GM12864 (cell line): ENCODE results near the gene CARS2.

Source experiments
- DNase-seq: peaks from one replicate; pipeline ENCODE4 v3.0.0-alpha.2; 2011; ENCODE audit warnings: low read depth
- H3K4me3 ChIP-seq: 2 replicates; pipeline ENCODE4 v1.5.1; 2011; ENCODE audit warnings: mild to moderate bottlenecking, low read depth, low read length, control low read depth
- CTCF ChIP-seq: IDR thresholded peaks from 2 replicates; pipeline ENCODE4 v1.5.1; 2011; ENCODE audit warnings: low read depth, mild to moderate bottlenecking, moderate library complexity, low read length, control low read depth, inconsistent platforms; ENCODE audit errors: missing control alignments

CARS2 gene

DNA sequence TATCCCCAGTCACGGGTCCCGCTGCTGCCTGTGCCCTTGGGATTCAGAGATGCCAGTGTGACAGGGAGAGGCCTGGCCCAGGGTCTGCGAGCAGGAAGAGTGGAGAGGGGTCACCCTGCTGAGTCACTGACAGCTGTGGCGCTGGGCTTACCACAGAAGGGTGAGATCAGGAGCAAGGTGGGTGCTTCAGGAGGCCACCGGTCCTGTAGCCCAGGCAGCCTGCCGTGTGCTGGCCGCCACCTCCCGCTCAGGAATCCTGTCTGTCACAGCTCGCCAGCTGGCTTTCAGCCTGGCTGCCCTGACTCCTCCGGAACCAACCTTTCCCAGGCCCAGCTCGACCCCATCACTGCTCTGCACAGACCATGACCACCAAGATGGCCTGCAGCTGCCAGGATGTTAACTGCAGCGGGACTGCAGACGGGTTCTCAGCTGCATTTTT is 65.3 kb downstream of the CARS2 start:
- H3K4me3 ChIP-seq: no peak overlapping the region
- no peak for DNase-seq
- TF ChIP-seq CTCF: no peak

DNA sequence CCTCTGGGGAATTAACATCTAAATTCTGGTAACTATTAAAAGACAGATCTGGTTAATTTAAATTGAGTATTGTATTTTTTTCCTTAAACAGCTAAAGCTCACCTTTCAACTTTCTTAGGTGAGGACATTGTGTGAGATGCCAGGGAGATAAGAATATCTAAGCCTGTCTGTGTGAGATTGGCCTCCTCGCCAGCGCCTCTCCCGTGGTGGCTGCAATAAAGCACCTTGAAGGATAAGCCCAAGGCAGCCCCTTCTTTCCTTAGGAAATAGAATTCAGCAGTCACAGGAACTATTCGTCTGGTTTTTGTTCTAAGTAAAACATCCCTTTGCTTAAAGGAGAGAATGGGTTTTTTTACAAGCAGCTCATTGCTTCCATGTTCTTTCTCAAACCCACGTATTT is 66.0 kb downstream of the CARS2 start:
- DNase-seq: no peak
- H3K4me3 ChIP-seq: no peak overlapping the region

DNA sequence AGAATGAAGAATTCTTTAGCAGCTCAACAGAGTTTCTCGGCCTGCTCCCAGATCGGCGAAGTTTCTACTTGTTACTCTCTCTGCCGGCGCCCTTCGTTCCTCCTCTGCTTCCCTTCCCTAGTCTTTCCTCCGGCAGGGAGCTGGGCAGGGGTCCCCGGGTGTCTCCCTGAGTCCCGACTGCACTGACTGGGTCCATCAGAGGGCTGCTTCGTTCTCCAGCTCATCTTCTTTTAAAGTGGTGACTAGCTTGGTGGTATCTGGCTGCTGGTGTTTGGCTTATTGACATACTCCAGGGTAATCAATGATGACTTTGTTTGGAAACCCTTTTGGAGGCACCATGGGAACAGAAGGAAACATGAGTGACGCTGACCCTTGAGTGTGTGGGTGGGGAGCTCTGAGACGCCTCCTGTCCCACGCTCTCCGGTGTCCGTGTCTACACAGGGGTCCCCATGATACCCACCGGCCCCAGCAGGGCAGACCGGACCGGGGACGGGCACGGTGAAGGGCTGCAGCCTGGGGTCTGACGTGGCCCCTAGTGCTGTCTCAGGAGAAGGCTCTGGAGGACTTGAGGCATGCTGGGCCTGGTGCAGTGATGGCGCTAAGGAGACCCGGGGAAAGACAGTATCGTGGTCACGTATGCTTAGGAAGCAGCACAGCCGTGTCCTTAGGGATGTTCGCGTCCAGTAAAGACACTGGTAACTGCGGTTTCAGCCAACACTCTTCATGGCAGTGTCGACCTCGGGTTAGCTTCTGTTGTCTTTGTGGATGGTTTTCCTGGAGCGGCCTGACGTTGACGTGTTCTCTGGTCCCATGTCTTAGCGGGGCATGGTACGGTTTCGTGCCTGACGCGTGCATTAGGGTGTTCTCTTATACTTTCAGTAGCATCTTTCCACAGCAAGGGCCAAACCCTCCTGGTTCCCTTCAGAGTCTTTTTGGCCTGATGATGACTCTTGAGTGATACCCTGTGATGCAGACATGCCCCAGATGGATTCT is 66.8 kb downstream of the CARS2 start:
- DNase-seq: no peak
- no peak for TF ChIP-seq CTCF
- H3K4me3 ChIP-seq: no peak overlapping the region

More for the DNA sequence above, 66.0 kb downstream of the CARS2 start:
- TF ChIP-seq CTCF: no peak

DNA sequence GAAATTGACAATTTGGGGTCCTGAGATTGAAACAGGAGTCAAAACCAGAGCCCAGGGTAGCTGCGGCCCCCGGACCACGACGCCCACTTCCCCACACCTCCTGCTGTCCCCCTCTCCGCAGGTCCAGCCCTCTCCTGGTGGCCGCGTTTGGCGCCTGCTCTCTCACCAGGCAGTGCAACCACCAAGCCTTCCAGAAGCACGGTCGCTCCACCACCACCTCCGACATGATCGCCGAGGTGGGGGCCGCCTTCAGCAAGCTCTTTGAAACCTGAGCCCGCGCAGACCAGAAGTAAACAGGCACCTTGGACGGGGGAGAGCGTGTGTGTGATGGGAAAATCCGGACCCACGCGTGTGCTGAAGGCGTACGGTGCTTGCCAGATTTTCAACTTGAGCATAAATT is 67.7 kb downstream of the CARS2 start:
- TF ChIP-seq CTCF: no peak
- no peak for DNase-seq
- H3K4me3 ChIP-seq: no peak overlapping the region

GRCh38 chr13:110637747-110638146 is 68.2 kb downstream of the CARS2 start:
- DNase-seq: no peak
- no peak for TF ChIP-seq CTCF
- no peak overlapping the region for H3K4me3 ChIP-seq

GRCh38 chr13:110637275-110637674 is 68.6 kb downstream of the CARS2 start:
- no peak overlapping the region for H3K4me3 ChIP-seq
- no peak for DNase-seq
- no peak for TF ChIP-seq CTCF
